ENCODE data around the gene STAMBP. TPM values are rescaled to one million over a fixed set of nuclear protein-coding genes. Genes with fewer than 3 reads are reported as not detected.

The STAMBP gene
- polyA plus RNA-seq, 12 donors, result 20.9 to 52.3 (median 46.7) TPM; not detected in 1

DNA sequence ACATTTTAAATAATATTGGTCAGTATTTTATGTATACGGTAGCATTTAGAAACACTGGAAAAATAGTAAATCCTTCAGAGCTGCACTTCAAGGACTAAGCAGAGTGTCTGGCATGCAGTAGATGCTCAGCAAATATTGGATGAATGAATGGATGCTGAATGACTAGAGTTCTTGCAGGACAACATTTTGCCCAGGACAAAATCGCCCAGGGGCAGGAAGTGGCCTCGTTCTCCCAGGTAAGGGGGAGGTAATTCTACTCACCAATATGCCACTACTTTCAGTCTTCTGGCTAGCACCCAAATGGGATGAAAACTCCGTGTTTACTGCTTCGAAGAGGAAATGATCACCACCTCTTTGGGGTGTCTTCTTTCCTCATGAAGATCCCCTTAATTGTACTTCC is 93.9 kb downstream of the STAMBP start:
- no peak for DNase-seq

Other genes starting within 250 kb of the STAMBP start
- under 1 TPM in 9 of 12 donors, not detected in 3; 0.19 to 0.60 (median 0.33) TPM for gene NAT8, start 186.5 kb upstream of the STAMBP start, polyA plus RNA-seq (ENCODE audit: insufficient read length in 12 of 12)
- gene TPRKB, start 91.6 kb upstream of the STAMBP start, polyA plus RNA-seq (ENCODE audit: insufficient read length in 12 of 12), result 10 to 100 TPM in 11 of 12 donors, not detected in 1; 33.8 to 54.8 (median 50.7) TPM
- gene DUSP11, start 48.9 kb upstream of the STAMBP start, polyA plus RNA-seq (ENCODE audit: insufficient read length in 12 of 12), result 10 to 100 TPM in 11 of 12 donors, not detected in 1; 16.8 to 29.1 (median 21.1) TPM
- not detected for gene C2orf78, start 44.8 kb upstream of the STAMBP start, polyA plus RNA-seq (ENCODE audit: insufficient read length in 12 of 12)
- 100 to 1,000 TPM in 1 of 12 donors, 1 to 10 TPM in 10, not detected in 1; 3.1 to 200 (median 5.0) TPM for gene ACTG2, start 64.0 kb downstream of the STAMBP start, polyA plus RNA-seq (ENCODE audit: insufficient read length in 12 of 12)
- gene DGUOK, start 97.9 kb downstream of the STAMBP start, polyA plus RNA-seq (ENCODE audit: insufficient read length in 12 of 12), result 10 to 100 TPM in 11 of 12 donors, not detected in 1; 12.0 to 54.1 (median 40.2) TPM
- 10 to 100 TPM in 5 of 12 donors, 1 to 10 TPM in 6, not detected in 1; 7.8 to 17.3 (median 9.6) TPM for gene TET3, start 155.9 kb downstream of the STAMBP start, polyA plus RNA-seq (ENCODE audit: insufficient read length in 12 of 12)